K562 (cell line): ENCODE data around the gene ZNF644. TPM values are rescaled to one million over a fixed set of nuclear protein-coding genes. Genes with fewer than 3 reads are reported as not detected.

Experiments used
- ATAC-seq: fragments of 200-7000 bp; cut with Tn5 transposase; 3 replicates; pipeline ENCODE4 v1.9.1; 2020; ENCODE audit warnings: moderate library complexity
- BruUV-seq: library from RNA; stranded (reverse); fragments of 400-500 nt; replicated peaks from 2 replicates; lab custom pipeline; 2021; lab: Mats Ljungman, UMichigan
- CTCF ChIA-PET: fragments of 300-600 bp; formaldehyde crosslinking; extraction: SDS; loops from one replicate; lab custom pipeline; 2021; ENCODE audit warnings: low intra/inter-chr PET ratio; lab: Yijun Ruan, JAX
- POLR2A ChIA-PET: fragments of 300-600, 350-650 bp; sonication (Branson Sonifier 250); formaldehyde crosslinking; extraction: SDS; loops from one replicate; lab custom pipeline; 2021; ENCODE audit warnings: antibody characterized with exemption, inconsistent platforms; lab: Yijun Ruan, JAX
- DNase-seq, 4 experiments: peaks; one replicate each; pipeline versions ENCODE4 v3.0.0 to v3.0.0-alpha.2; 2011 to 2018; ENCODE audit warnings: low spot score in 3 of 4, mixed read lengths in 3 of 4; ENCODE audit errors: extremely low read depth in 1 of 4
- FAIRE-seq: peaks from 2 replicates; lab custom pipeline; 2011; peaks lifted over from hg19 to GRCh38; lab: Jason Lieb, UNC
- H2AFZ ChIP-seq: 2 replicates; pipeline ENCODE4 v1.6.0; 2011; ENCODE audit warnings: low read depth, low read length, control low read depth, inconsistent platforms
- H3K27ac ChIP-seq: fragments of 200-600 bp; 3 replicates; pipeline ENCODE4 v1.8.0; 2011; ENCODE audit warnings: low read depth, mild to moderate bottlenecking, control low read depth, inconsistent platforms, low read length, moderate library complexity, mixed read lengths; ENCODE audit errors: extremely low read depth
- H3K27me3 ChIP-seq, 2 experiments: fragments of 300-600 bp in 1 of 2; 2 replicates in 1 of 2; 3 replicates in 1 of 2; pipeline versions ENCODE4 v1.6.0 to v1.8.0; 2011; ENCODE audit warnings: inconsistent platforms in 2 of 2, low read length in 2 of 2, mild to moderate bottlenecking in 1 of 2, mixed read lengths in 1 of 2, moderate library complexity in 1 of 2; ENCODE audit not compliant: control insufficient read depth in 2 of 2, insufficient read depth in 2 of 2
- H3K36me3 ChIP-seq: fragments of 300-600 bp; 3 replicates; pipeline ENCODE4 v1.8.0; 2011; ENCODE audit warnings: mild to moderate bottlenecking, low read length, inconsistent platforms; ENCODE audit not compliant: control insufficient read depth, insufficient read depth
- H3K4me1 ChIP-seq, 2 experiments: fragments of 200-600 bp in 1 of 2; replicated peaks in 1 of 2; 2 replicates in 1 of 2; 3 replicates in 1 of 2; pipeline versions ENCODE4 v1.5.1 to v1.8.0; 2011; ENCODE audit warnings: inconsistent platforms in 2 of 2, low read length in 2 of 2, mild to moderate bottlenecking in 1 of 2, mixed read lengths in 1 of 2, moderate library complexity in 1 of 2; ENCODE audit not compliant: control insufficient read depth in 2 of 2, insufficient read depth in 2 of 2
- H3K4me2 ChIP-seq: 2 replicates; pipeline ENCODE4 v1.6.1; 2011; ENCODE audit warnings: low read length, control low read depth, inconsistent platforms, mixed read lengths; ENCODE audit not compliant: insufficient read depth
- H3K4me3 ChIP-seq: fragments of 200-600 bp; sonication (generic), shearing (Covaris generic); 2 replicates; pipeline ENCODE4 v1.5.1; 2016; ENCODE audit warnings: control low read depth, inconsistent platforms
- H3K79me2 ChIP-seq: fragments of 200-600 bp; 3 replicates; pipeline ENCODE4 v1.8.0; 2011; ENCODE audit warnings: low read length, inconsistent platforms; ENCODE audit not compliant: control insufficient read depth, insufficient read depth
- H3K9ac ChIP-seq, 2 experiments: 2 replicates each; pipeline versions ENCODE4 v1.6.0 to v1.6.1; 2011; ENCODE audit warnings: low read depth in 2 of 2, low read length in 2 of 2, control low read depth in 1 of 2, inconsistent platforms in 1 of 2, mild to moderate bottlenecking in 1 of 2, mixed read lengths in 1 of 2; ENCODE audit not compliant: insufficient read depth in 1 of 2
- H3K9me1 ChIP-seq: one replicate; pipeline ENCODE4 v1.6.0; 2011; ENCODE audit warnings: inconsistent platforms, mild to moderate bottlenecking, low read length, moderate library complexity; ENCODE audit not compliant: control insufficient read depth, insufficient read depth
- H3K9me3 ChIP-seq: replicated peaks from 2 replicates; pipeline ENCODE4 v1.5.1; 2011; ENCODE audit warnings: low read depth, low read length, inconsistent platforms; ENCODE audit not compliant: control insufficient read depth, insufficient read depth
- H4K20me1 ChIP-seq: replicated peaks from 2 replicates; pipeline ENCODE4 v1.6.1; 2011; ENCODE audit warnings: low read length, inconsistent platforms, mixed read lengths; ENCODE audit not compliant: control insufficient read depth, insufficient read depth
- CBX8 ChIP-seq: fragments of 200-600 bp; sonication (generic); IDR thresholded peaks from 2 replicates; pipeline ENCODE4 v1.6.1; 2012; ENCODE audit warnings: borderline replicate concordance, mixed run types, low read depth, mild to moderate bottlenecking, moderate library complexity, mixed read lengths, low read length, control low read depth, inconsistent platforms; ENCODE audit not compliant: poor library complexity, severe bottlenecking; ENCODE audit errors: extremely low read depth
- FOSL1 ChIP-seq: fragments of 200-800 bp; sonication (Bioruptor generic); conservative IDR thresholded peaks from 2 replicates; pipeline ENCODE4 v1.6.1; 2016; ENCODE audit warnings: missing genetic modification characterization, missing compliant biosample characterization
- FOXJ2 ChIP-seq: fragments of 200-800 bp; sonication (Bioruptor generic); IDR thresholded peaks from 2 replicates; pipeline ENCODE4 v1.6.1; 2016; ENCODE audit warnings: missing genetic modification characterization, missing compliant biosample characterization
- HMGN3 ChIP-seq: IDR thresholded peaks from 2 replicates; pipeline ENCODE4 v1.6.1; 2011; ENCODE audit warnings: borderline replicate concordance, low read depth, mild to moderate bottlenecking, mixed read lengths, low read length; ENCODE audit not compliant: insufficient read length; ENCODE audit errors: extremely low read depth
- IRF9 ChIP-seq: fragments of 450-650 bp; IDR thresholded peaks from 2 replicates; pipeline ENCODE4 v1.6.1; 2016; ENCODE audit warnings: missing biosample characterization, missing genetic modification characterization
- MEIS2 ChIP-seq: fragments of 450-650 bp; IDR thresholded peaks from 2 replicates; pipeline ENCODE4 v1.6.1; 2014; ENCODE audit warnings: mild to moderate bottlenecking; ENCODE audit not compliant: partially characterized antibody
- RAD51 ChIP-seq: fragments of 450-650 bp; IDR thresholded peaks from 2 replicates; pipeline ENCODE4 v1.7.1; 2016; ENCODE audit warnings: low read depth, mild to moderate bottlenecking, borderline replicate concordance
- SOX6 ChIP-seq: fragments of 450-650 bp; IDR thresholded peaks from 2 replicates; pipeline ENCODE4 v1.6.1; 2014; ENCODE audit warnings: mild to moderate bottlenecking
- TRIM24 ChIP-seq, 2 experiments: fragments of 450-650 bp; IDR thresholded peaks; 2 replicates each; pipeline ENCODE4 v1.6.1; 2016
- ZNF644 ChIP-seq: fragments of 200-800 bp; sonication (Bioruptor generic); IDR thresholded peaks from 2 replicates; pipeline ENCODE4 v1.6.1; 2016; ENCODE audit warnings: low read depth, missing genetic modification characterization, missing compliant biosample characterization
- WGBS: fragments of 100-300 bp; shearing (Covaris generic); methylation state at CpG from one replicate; pipeline ENCODE4 v1.1.6; 2016; ENCODE audit warnings: low coverage, mixed read lengths; ENCODE audit not compliant: insufficient coverage; ENCODE audit errors: missing lambda C conversion rate; 5-methylcytosine and 5-hydroxymethylcytosine counted together
- in situ Hi-C: fragments of 300-500 bp; cut with MboI; formaldehyde crosslinking; loops from 4 replicates; pipeline ENCODE4 v1.15.0; 2018; ENCODE audit warnings: inconsistent platforms, mixed read lengths
- intact Hi-C: fragments of 100-400 bp; cut with micrococcal nuclease; formaldehyde crosslinking; loops from 2 replicates; pipeline ENCODE4 v1.14.2; 2022
- polyA plus RNA-seq, 8 experiments: library from polyadenylated mRNA; depleted of rRNA in 4 of 8; stranded (reverse) in 5 of 8; unstranded in 3 of 8; fragments of >200 nt; fragmentation: Nextera tagmentation in 2 of 8; fragmentation: Illumina TruSeq in 1 of 8; extraction: Ambion mirVana in 2 of 8; extraction: Trizol in 1 of 8; gene quantifications; 2 replicates each; pipeline versions ENCODE4 v1.2.1 to v1.2.3, GENCODE V29; 2011 to 2014; ENCODE audit warnings: inconsistent platforms in 1 of 8, missing spikeins in 1 of 8
- total RNA-seq, 7 experiments: library from RNA; depleted of rRNA in 6 of 7; stranded (reverse); fragments of >200 nt in 6 of 7; fragmentation: Illumina TruSeq in 2 of 7; extraction: Trizol in 2 of 7; gene quantifications; 2 replicates each; pipeline versions ENCODE4 v1.2.1 to v1.2.3, GENCODE V29; 2011 to 2021; ENCODE audit warnings: low replicate concordance in 1 of 7
- TF ChIP-seq, protein P1 (sequence below): IDR thresholded peaks from 2 replicates; pipeline ENCODE4 v1.6.1; 2016; ENCODE audit warnings: missing genetic modification characterization, missing compliant biosample characterization
- TF ChIP-seq, protein P2 (sequence below): sonication (generic); formaldehyde crosslinking; IDR thresholded peaks from 2 replicates; pipeline ENCODE4 v1.8.1; 2023; ENCODE audit warnings: mild to moderate bottlenecking, missing genetic modification reagents, moderate library complexity
- TF ChIP-seq, protein P3 (sequence below), 2 experiments: fragments of 450-650 bp in 1 of 2; sonication (generic) in 1 of 2; formaldehyde crosslinking in 1 of 2; IDR thresholded peaks in 1 of 2; conservative IDR thresholded peaks in 1 of 2; 2 replicates each; pipeline versions ENCODE4 v1.6.1 to v1.8.1; 2016 to 2023; ENCODE audit warnings: mild to moderate bottlenecking in 2 of 2, moderate library complexity in 2 of 2, inconsistent platforms in 1 of 2, missing genetic modification reagents in 1 of 2

Gene ZNF644
- total and polyA plus RNA-seq, 9 of the 15 experiments (the other 6 are each of a cell fraction or from before 2014, with no cell fraction given) = 25.3 to 71.4 (median 39.6) TPM

GRCh38 chr1:90963236-90963635, 58.6 kb downstream of the ZNF644 start (continued):
- TF ChIP-seq CBX8 = no peak
- TF ChIP-seq, protein P1, sequence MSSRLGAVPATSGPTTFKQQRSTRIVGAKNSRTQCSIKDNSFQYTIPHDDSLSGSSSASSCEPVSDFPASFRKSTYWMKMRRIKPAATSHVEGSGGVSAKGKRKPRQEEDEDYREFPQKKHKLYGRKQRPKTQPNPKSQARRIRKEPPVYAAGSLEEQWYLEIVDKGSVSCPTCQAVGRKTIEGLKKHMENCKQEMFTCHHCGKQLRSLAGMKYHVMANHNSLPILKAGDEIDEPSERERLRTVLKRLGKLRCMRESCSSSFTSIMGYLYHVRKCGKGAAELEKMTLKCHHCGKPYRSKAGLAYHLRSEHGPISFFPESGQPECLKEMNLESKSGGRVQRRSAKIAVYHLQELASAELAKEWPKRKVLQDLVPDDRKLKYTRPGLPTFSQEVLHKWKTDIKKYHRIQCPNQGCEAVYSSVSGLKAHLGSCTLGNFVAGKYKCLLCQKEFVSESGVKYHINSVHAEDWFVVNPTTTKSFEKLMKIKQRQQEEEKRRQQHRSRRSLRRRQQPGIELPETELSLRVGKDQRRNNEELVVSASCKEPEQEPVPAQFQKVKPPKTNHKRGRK (tag) = no peak

- WGBS = 89% methylated on average over 4 of the region's 5 CpGs
- Histone ChIP-seq H3K4me2 (no peak overlapping the region), H2AFZ (no peak overlapping the region), H4K20me1 (no peaks in the 10 kb centered on the region), H3K4me3 (no peak overlapping the region), H3K9me3 (no peaks in the 10 kb centered on the region), H3K27me3 (no peaks in the 10 kb centered on the region), H3K27ac (no peak overlapping the region), H3K79me2 (peaks cover 90% of the 10 kb centered on the region), H3K36me3 (peaks cover 9% of the 10 kb centered on the region), H3K4me1 (no peaks in the 10 kb centered on the region), H3K9ac (no peak overlapping the region), H3K9me1 (no peaks in the 10 kb centered on the region)
- DNase-seq (no peak), FAIRE-seq (no peak), ATAC-seq (no peak)
- POLR2A ChIA-PET = interaction anchor here (0.6 kb wide), 1 partner anchor 14 kb away, joined by 3 read pairs; no protein-coding TSS in a partner anchor
- no TSS peak for BruUV-seq
- intact Hi-C loops = loop anchor here (5.0 kb wide), 1 partner anchor 342 kb away; no protein-coding TSS in a partner anchor
- in situ Hi-C loops = loop anchor here (10.0 kb wide), 1 partner anchor 235 kb away; no protein-coding TSS in a partner anchor
- CTCF ChIA-PET = no interaction called here
- peak; percentile 98 for TF ChIP-seq TRIM24 (IDR thresholded peaks at IDR 0.05)
- TF ChIP-seq, protein P2, sequence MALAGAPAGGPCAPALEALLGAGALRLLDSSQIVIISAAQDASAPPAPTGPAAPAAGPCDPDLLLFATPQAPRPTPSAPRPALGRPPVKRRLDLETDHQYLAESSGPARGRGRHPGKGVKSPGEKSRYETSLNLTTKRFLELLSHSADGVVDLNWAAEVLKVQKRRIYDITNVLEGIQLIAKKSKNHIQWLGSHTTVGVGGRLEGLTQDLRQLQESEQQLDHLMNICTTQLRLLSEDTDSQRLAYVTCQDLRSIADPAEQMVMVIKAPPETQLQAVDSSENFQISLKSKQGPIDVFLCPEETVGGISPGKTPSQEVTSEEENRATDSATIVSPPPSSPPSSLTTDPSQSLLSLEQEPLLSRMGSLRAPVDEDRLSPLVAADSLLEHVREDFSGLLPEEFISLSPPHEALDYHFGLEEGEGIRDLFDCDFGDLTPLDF = no peak
- TF ChIP-seq, protein P3, sequence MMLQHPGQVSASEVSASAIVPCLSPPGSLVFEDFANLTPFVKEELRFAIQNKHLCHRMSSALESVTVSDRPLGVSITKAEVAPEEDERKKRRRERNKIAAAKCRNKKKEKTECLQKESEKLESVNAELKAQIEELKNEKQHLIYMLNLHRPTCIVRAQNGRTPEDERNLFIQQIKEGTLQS (IDR thresholded peaks at IDR 0.05) = peak; percentile 68
- TF ChIP-seq, protein P3 (CRISPR knock-in tag; conservative IDR thresholded peaks at IDR 0.05) = no peak
- peak; percentile 64; the same call in 1 of the 2 replicates for TF ChIP-seq IRF9
- TF ChIP-seq MEIS2 = peak; percentile 28
- TF ChIP-seq SOX6 = peak; percentile 40; the same call in 1 of the 2 replicates
- TF ChIP-seq FOXJ2 (tag) = peak; percentile 43; the same call in 1 of the 2 replicates
- no peak for TF ChIP-seq RAD51
- TF ChIP-seq ZNF644 = peak; percentile 64; the same call in 1 of the 2 replicates
- 0 out of 2 replicates have a peak, but pooled peaks have one; percentile 28 for TF ChIP-seq FOSL1 (tag)
- no peak for TF ChIP-seq HMGN3
Observed at GRCh38 chr1:90959352-90960206, 62.3 kb downstream of the ZNF644 start.
